Measurements from ENCODE around the gene MIPEP. TPM values are rescaled to one million over a fixed set of nuclear protein-coding genes. Genes with fewer than 3 reads are reported as not detected.

Gene MIPEP
- total and polyA plus RNA-seq, 10 of the 15 experiments (the other 5 are each of a cell fraction or from before 2014, with no cell fraction given) = 15.6 to 56.2 (median 29.8) TPM

DNA sequence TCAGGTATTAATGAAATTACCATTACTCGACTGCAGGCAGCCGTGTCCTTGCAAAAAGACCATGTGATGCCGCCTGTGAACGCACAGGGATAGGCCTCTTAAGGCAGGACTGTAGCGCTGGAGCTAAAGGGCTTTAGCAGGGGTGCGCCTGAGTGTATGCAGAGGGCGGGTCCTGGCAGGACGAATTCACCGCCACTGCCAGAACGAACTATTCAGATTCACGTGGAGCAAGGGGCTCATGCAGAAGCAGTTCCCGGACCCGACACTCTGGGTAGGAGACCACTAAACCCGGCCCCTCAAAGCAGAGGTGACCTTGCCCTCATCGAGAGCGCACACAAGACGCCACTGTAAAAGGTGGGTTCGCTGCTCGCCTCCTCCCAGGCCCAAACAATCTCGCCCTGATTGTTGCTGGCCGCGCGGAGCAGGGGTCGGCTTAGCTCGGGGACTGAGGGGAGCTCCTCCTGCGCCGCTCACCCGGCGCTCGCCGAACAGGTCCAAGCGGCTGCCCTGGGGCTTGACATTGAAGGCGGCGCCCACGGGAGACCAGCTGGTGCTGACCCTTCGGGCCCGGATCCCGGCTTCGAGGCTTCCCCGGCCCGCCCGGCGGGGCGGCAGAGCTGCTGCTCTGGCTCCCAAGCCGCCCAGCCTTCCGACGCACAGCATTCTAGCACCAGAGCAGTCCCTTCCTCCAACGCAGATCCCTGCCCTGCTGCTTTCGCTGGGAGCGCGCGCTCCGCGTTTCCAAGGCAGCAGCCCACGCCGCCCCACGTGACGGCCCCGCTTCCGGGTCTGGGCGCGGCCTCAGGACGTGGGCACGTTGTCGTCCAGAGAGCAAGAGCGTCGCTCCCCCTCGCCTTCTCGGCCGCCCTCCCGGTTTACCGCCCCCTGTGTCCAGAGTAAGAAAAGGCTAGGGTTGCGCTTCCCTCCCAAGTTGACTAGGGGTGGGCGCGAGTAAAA is at the start of gene MIPEP (continued):
- TF ChIP-seq, protein P1, sequence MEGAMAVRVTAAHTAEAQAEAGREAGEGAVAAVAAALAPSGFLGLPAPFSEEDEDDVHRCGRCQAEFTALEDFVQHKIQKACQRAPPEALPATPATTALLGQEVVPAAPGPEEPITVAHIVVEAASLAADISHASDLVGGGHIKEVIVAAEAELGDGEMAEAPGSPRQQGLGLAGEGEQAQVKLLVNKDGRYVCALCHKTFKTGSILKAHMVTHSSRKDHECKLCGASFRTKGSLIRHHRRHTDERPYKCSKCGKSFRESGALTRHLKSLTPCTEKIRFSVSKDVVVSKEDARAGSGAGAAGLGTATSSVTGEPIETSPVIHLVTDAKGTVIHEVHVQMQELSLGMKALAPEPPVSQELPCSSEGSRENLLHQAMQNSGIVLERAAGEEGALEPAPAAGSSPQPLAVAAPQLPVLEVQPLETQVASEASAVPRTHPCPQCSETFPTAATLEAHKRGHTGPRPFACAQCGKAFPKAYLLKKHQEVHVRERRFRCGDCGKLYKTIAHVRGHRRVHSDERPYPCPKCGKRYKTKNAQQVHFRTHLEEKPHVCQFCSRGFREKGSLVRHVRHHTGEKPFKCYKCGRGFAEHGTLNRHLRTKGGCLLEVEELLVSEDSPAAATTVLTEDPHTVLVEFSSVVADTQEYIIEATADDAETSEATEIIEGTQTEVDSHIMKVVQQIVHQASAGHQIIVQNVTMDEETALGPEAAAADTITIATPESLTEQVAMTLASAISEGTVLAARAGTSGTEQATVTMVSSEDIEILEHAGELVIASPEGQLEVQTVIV (IDR thresholded peaks at IDR 0.05; ENCODE audit: borderline replicate concordance, partially characterized antibody) = peak; percentile 88
- no peak for TF ChIP-seq NFYA (IDR thresholded peaks at IDR 0.05; ENCODE audit: borderline replicate concordance, low read depth, low read length)
- TF ChIP-seq PRDM15 (CRISPR knock-in tag; IDR thresholded peaks at IDR 0.05) = no peak
- TF ChIP-seq SPI1 (IDR thresholded peaks at IDR 0.05; ENCODE audit: borderline replicate concordance, insufficient read depth, low read depth, low read length) = peak; percentile 38; the same call in 1 of the 2 replicates
- TF ChIP-seq CREM (IDR thresholded peaks at IDR 0.05; ENCODE audit: low read depth) = peak; percentile 80
- TF ChIP-seq IKZF2 (IDR thresholded peaks at IDR 0.05) = peak in 1 of 2 experiments; percentile 24; a peak in 1 of 4 replicates
- TF ChIP-seq EP300 (IDR thresholded peaks at IDR 0.05; ENCODE audit: borderline replicate concordance in 1 of 2, control insufficient read depth in 1 of 2, low read depth in 2 of 2, low read length in 2 of 2) = peak in 1 of 2 experiments; percentile 15; a peak in 1 of 4 replicates
- no peak for TF ChIP-seq NFYB (IDR thresholded peaks at IDR 0.05; ENCODE audit: insufficient read depth, low read depth, low read length)
- TF ChIP-seq, protein P2, sequence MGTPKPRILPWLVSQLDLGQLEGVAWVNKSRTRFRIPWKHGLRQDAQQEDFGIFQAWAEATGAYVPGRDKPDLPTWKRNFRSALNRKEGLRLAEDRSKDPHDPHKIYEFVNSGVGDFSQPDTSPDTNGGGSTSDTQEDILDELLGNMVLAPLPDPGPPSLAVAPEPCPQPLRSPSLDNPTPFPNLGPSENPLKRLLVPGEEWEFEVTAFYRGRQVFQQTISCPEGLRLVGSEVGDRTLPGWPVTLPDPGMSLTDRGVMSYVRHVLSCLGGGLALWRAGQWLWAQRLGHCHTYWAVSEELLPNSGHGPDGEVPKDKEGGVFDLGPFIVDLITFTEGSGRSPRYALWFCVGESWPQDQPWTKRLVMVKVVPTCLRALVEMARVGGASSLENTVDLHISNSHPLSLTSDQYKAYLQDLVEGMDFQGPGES (IDR thresholded peaks at IDR 0.05) = no peak
- TF ChIP-seq MLLT1 (IDR thresholded peaks at IDR 0.05) = no peak
- no peak for TF ChIP-seq KDM1A (IDR thresholded peaks at IDR 0.05; ENCODE audit: borderline replicate concordance)
- TF ChIP-seq ZBTB11 (CRISPR knock-in tag; IDR thresholded peaks at IDR 0.05) = no peak
- no peak for TF ChIP-seq NR2C2 (IDR thresholded peaks at IDR 0.05; ENCODE audit: borderline replicate concordance, control insufficient read depth, insufficient read length, low read depth)

Data from GM12878 (cell line).